ENCODE measurements around the gene PRKG2. TPM values are rescaled to one million over a fixed set of nuclear protein-coding genes. Genes with fewer than 3 reads are reported as not detected.

Gene PRKG2
- total RNA-seq, 3 donors from 2014 or later (not counting 1 experiment from before 2014, with no cell fraction given), result 0.09 to 1.2 (median 0.15) TPM

DNA sequence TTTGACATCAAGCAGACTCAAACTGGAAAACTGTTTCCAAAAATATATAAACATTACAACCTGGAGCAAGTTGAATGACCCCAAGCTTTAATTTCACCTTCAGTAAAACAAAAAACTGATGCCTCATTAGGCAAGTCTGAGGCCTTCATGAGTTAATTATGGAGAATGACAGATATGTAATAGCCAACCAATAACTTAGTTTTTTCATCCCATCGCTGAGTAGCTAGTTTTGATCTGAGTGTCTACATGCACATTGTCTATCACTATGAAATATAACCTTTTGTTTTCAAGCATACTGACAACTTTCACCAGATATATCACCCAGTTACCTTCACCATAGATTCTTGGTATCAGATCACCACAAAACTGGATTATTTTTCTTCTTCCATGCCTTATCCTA lies 16.4 kb downstream of the PRKG2 start:
- Histone ChIP-seq H3K4me1 (ENCODE audit: control insufficient read depth, insufficient read depth, low read length) (no peaks in the 10 kb centered on the region), H3K27me3 (ENCODE audit: control insufficient read depth, insufficient read depth, low read length) (no peaks in the 10 kb centered on the region), H3K9me3 (ENCODE audit: control insufficient read depth, insufficient read depth, low read length) (no peaks in the 10 kb centered on the region), H3K36me3 (ENCODE audit: control insufficient read depth, insufficient read depth, low read length) (no peaks in the 10 kb centered on the region), H3K27ac (ENCODE audit: low read length) (no peak overlapping the region), H3K4me3 (ENCODE audit: low read length) (no peak overlapping the region)
- intact Hi-C loops (cut with micrococcal nuclease), result no loop called here
- DNase-seq (no peak), ATAC-seq (no peak)
- H3K9me3 Mint-ChIP-seq, result no peaks in the 10 kb centered on the region
- H3K4me1 Mint-ChIP-seq, result no peaks in the 10 kb centered on the region
- WGBS (ENCODE audit: insufficient coverage), result 90% methylated on average over 1 of the region's 1 CpG
- H3K4me3 Mint-ChIP-seq, result no peak overlapping the region
- H3K27ac Mint-ChIP-seq, result no peak overlapping the region
- peaks cover 0 to 6% of the 10 kb centered on the region in 2 donors for H3K27me3 Mint-ChIP-seq (ENCODE audit: low read depth in 2 of 2)
- TF ChIP-seq, protein P1, sequence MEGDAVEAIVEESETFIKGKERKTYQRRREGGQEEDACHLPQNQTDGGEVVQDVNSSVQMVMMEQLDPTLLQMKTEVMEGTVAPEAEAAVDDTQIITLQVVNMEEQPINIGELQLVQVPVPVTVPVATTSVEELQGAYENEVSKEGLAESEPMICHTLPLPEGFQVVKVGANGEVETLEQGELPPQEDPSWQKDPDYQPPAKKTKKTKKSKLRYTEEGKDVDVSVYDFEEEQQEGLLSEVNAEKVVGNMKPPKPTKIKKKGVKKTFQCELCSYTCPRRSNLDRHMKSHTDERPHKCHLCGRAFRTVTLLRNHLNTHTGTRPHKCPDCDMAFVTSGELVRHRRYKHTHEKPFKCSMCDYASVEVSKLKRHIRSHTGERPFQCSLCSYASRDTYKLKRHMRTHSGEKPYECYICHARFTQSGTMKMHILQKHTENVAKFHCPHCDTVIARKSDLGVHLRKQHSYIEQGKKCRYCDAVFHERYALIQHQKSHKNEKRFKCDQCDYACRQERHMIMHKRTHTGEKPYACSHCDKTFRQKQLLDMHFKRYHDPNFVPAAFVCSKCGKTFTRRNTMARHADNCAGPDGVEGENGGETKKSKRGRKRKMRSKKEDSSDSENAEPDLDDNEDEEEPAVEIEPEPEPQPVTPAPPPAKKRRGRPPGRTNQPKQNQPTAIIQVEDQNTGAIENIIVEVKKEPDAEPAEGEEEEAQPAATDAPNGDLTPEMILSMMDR (IDR thresholded peaks at IDR 0.05), result no peak
- no peaks in the 10 kb centered on the region for H3K36me3 Mint-ChIP-seq

DNA sequence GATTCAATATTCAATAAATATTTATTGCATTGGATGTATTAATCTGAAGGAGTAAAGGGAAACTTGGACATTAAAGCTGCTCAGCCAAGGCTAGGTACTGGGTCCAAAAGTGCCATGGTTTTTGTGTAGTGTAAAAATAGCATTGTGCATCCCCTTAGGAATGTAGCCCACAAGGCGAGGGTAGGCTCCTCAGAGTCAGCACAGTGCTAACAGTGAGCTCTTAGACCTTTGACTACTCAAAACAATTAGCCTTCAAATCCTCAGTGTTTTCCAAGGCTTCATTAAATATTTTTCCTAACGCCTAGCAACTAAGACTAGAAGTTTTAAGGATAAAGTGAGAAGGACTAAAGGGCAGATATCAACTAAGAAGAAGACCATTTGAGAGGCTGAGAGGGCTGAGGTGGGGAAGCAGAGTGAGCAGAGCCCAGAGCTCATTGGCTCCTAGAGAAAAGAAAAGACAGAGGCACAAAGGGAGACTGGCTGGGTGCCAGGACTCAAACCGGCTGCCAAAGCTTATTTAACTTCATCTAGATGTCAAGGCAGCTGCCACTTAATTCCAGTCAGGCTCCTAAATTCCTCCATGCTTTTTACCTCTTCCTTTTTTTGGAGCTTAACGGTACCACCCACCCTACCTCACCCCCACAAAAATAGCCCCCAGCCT lies 17.0 kb downstream of the PRKG2 start:
- Histone ChIP-seq H3K9me3 (ENCODE audit: control insufficient read depth, insufficient read depth, low read length) (no peaks in the 10 kb centered on the region), H3K27me3 (ENCODE audit: control insufficient read depth, insufficient read depth, low read length) (no peaks in the 10 kb centered on the region), H3K4me3 (ENCODE audit: low read length) (no peak overlapping the region), H3K36me3 (ENCODE audit: control insufficient read depth, insufficient read depth, low read length) (no peaks in the 10 kb centered on the region), H3K27ac (ENCODE audit: low read length) (no peak overlapping the region), H3K4me1 (ENCODE audit: control insufficient read depth, insufficient read depth, low read length) (no peaks in the 10 kb centered on the region)
- no peak overlapping the region for H3K4me3 Mint-ChIP-seq
- H3K4me1 Mint-ChIP-seq, result no peaks in the 10 kb centered on the region
- H3K27me3 Mint-ChIP-seq (ENCODE audit: low read depth in 2 of 2), result peaks cover 0 to 6% of the 10 kb centered on the region in 2 donors
- no peak for DNase-seq
- H3K27ac Mint-ChIP-seq, result no peak overlapping the region
- 52% methylated on average over 4 of the region's 4 CpGs for WGBS (ENCODE audit: insufficient coverage)
- H3K9me3 Mint-ChIP-seq, result no peaks in the 10 kb centered on the region
- no peaks in the 10 kb centered on the region for H3K36me3 Mint-ChIP-seq
- intact Hi-C loops (cut with micrococcal nuclease), result no loop called here
- TF ChIP-seq, protein P1 (IDR thresholded peaks at IDR 0.05), result no peak
- ATAC-seq, result no peak

GRCh38 chr4:81196126-81196650 lies 18.8 kb downstream of the PRKG2 start:
- ATAC-seq, result no peak
- no peaks in the 10 kb centered on the region for H3K4me1 Mint-ChIP-seq
- H3K9me3 Mint-ChIP-seq, result peaks cover 0 to 2% of the 10 kb centered on the region in 2 donors
- Histone ChIP-seq H3K4me1 (ENCODE audit: control insufficient read depth, insufficient read depth, low read length) (no peaks in the 10 kb centered on the region), H3K27ac (ENCODE audit: low read length) (no peak overlapping the region), H3K4me3 (ENCODE audit: low read length) (no peak overlapping the region), H3K27me3 (ENCODE audit: control insufficient read depth, insufficient read depth, low read length) (no peaks in the 10 kb centered on the region), H3K9me3 (ENCODE audit: control insufficient read depth, insufficient read depth, low read length) (no peaks in the 10 kb centered on the region), H3K36me3 (ENCODE audit: control insufficient read depth, insufficient read depth, low read length) (no peaks in the 10 kb centered on the region)
- intact Hi-C loops (cut with micrococcal nuclease), result no loop called here
- TF ChIP-seq, protein P1 (IDR thresholded peaks at IDR 0.05), result no peak
- WGBS (ENCODE audit: insufficient coverage), result 60% methylated on average over 3 of the region's 3 CpGs
- no peaks in the 10 kb centered on the region for H3K36me3 Mint-ChIP-seq
- H3K27me3 Mint-ChIP-seq (ENCODE audit: low read depth in 2 of 2), result peaks cover 0 to 6% of the 10 kb centered on the region in 2 donors
- no peak overlapping the region for H3K27ac Mint-ChIP-seq
- no peak for DNase-seq
- H3K4me3 Mint-ChIP-seq, result no peak overlapping the region

DNA sequence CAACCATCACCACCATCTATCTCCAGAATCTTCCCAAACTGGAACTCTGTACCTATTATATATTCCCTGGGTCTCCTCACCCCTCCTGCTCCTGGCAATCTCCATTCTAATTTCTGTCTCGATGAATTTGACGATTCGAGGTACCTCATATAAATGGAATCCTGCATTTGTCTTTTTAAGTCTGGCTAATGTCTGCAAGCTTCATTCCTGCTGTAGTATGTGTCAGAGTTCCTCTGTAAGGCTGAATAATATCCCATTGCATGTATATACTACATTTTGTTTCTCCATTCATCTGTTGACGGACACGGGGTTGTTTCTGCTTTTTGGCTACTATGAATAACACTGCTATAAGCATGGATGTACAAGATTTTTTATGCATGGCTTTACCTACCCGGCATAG lies 19.5 kb downstream of the PRKG2 start:
- no peaks in the 10 kb centered on the region for H3K9me3 ChIP-seq (ENCODE audit: control insufficient read depth, insufficient read depth, low read length)
- no peak overlapping the region for H3K27ac ChIP-seq (ENCODE audit: low read length)
- no peaks in the 10 kb centered on the region for H3K36me3 ChIP-seq (ENCODE audit: control insufficient read depth, insufficient read depth, low read length)
- H3K4me3 ChIP-seq (ENCODE audit: low read length), result no peak overlapping the region
- H3K4me1 ChIP-seq (ENCODE audit: control insufficient read depth, insufficient read depth, low read length), result no peaks in the 10 kb centered on the region
- H3K36me3 Mint-ChIP-seq, result no peaks in the 10 kb centered on the region
- TF ChIP-seq, protein P1 (IDR thresholded peaks at IDR 0.05), result no peak
- intact Hi-C loops (cut with micrococcal nuclease), result no loop called here
- DNase-seq (no peak), ATAC-seq (no peak)
- H3K27me3 Mint-ChIP-seq (ENCODE audit: low read depth in 2 of 2), result peaks cover 0 to 6% of the 10 kb centered on the region in 2 donors
- no peaks in the 10 kb centered on the region for H3K27me3 ChIP-seq (ENCODE audit: control insufficient read depth, insufficient read depth, low read length)
- H3K4me1 Mint-ChIP-seq, result no peaks in the 10 kb centered on the region
- H3K4me3 Mint-ChIP-seq, result no peak overlapping the region
- H3K27ac Mint-ChIP-seq, result no peak overlapping the region
- peaks cover 2 to 4% of the 10 kb centered on the region in 2 donors for H3K9me3 Mint-ChIP-seq
- 88% methylated on average over 3 of the region's 6 CpGs for WGBS (ENCODE audit: insufficient coverage)
